Activated naive CD4-positive, alpha-beta T cell treated with Interleukin-2 at 50 U/mL for 16 hours (primary cell): ENCODE results near the gene ZNF808.
"Not testable (repeated sequence)": the region's sequence is repeated elsewhere in the genome, so short reads cannot be mapped to it uniquely, and the experiment has no call there.

Experiments
- DNase-seq: peaks from one replicate; pipeline ENCODE4 v3.0.0-alpha.2; 2020

The ZNF808 gene

DNA sequence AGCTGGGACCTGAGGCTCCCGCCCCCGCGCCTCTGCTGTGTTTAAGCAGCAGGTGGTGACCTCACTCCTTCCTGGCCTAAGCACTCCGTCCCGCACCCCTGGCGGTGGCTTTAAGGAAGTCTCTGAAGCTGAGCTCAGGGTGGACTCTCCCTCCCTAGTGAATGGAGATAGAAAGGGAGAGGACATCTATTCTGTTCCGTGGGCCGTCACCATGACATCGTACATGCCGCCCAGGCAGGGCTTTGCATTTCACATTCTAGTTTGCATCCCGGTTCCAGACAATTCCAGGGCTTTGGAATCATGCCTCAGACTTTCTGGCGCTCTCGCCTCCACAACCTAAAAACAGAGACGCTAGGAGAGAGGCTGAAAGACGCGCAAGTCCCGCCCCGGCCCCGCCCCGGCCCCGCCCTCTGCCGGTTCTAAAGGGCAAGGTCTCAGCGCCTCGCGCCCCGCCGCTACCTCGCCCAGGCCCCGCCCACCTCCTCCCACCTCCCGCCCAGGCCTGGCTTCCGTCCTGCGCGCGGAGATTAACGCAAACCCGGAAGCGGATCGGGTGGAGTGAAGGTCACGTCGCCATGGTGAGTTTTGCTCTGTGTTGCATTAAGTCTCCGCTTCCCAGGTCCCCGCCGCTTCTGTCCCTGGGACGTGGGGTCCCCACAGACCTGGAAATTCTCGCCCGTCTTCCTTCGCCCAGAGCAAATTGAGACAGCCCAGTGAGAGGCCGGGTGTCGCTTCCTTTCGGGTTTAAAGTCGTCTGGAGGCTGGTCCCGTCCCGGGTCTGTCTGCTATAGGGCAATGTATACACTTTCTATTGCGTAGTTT, at the start of gene ZNF808:
TSS of gene ZNF808 (plus strand) at position 535 of the 822 bp plus-strand sequence. CDS start 15,617 bp downstream, outside the sequence.
- DNase-seq: peak; percentile 96

DNA sequence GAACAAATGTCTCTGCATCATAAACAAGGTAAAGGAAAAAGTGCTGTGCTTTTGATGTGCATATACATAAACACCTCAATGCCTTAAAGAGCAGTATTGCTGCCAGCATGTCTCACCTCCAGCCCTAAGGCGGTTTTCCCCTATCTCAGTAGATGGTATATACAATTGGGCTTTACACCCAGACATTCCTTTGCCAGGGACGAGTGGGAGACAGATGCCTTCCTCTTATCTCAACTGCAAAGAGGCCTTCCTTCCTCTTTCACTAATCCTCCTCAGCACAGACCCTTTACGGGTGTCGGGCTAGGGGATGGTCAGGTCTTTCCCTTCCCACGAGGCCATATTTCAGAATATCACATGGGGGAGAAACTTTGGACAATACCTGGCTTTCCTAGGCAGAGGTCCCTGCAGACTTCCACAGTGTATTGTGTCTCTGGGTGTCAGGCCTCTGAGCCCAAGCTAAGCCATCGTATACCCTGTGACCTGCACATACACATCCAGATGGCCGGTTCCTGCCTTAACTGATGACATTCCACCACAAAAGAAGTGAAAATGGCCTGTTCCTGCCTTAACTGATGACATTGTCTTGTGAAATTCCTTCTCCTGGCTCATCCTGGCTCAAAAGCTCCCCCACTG, 43.2 kb upstream of the ZNF808 start:
- not testable (repeated sequence) for DNase-seq

DNA sequence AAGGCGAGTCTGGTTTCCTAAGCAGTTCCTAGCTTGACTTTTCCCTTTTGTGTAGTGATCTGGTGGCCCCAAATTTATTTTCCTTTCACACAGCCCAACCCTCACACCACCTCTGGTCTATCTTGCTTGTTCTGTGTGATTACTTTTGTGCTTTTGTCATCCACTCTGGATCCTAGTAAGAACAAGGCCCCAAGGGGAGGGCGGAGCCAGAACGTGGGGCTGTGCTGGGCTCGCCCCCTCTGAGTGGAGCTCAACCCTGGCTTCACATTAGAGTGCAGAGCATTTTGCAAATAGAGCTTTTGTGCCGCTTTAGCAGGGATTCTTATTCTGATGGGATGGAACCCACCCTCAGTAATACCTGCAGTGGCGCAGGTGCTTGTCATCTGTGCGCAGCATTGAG, 42.4 kb upstream of the ZNF808 start:
- not testable (repeated sequence) for DNase-seq

DNA sequence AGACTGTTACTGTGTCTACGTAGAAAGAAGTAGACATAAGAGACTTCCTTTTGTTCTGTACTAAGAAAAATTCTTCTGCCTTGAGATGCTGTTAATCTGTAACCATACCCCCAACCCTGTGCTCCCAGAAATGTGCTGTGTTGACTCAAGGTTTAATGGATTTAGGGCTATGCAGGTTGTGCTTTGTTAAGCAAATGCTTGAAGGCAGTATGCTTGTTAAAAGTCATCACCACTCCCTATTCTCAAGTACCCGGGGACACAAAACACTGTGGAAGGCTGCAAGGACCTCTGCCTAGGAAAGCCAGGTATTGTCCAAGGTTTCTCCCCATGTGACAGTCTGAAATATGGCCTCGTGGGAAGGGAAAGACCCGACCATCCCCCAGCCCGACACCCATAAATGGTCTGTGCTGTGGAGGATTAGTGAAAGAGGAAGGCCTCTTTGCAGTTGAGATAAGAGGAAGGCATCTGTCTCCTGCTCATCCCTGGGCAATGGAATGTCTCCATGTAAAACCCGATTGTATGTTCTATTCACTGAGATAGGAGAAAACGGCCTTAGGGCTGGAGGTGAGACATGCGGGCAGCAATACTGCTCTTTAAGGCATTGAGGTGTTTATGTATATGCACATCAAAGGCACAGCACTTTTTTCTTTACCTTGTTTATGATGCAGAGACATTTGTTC, 41.8 kb upstream of the ZNF808 start:
- not testable (repeated sequence) for DNase-seq

DNA sequence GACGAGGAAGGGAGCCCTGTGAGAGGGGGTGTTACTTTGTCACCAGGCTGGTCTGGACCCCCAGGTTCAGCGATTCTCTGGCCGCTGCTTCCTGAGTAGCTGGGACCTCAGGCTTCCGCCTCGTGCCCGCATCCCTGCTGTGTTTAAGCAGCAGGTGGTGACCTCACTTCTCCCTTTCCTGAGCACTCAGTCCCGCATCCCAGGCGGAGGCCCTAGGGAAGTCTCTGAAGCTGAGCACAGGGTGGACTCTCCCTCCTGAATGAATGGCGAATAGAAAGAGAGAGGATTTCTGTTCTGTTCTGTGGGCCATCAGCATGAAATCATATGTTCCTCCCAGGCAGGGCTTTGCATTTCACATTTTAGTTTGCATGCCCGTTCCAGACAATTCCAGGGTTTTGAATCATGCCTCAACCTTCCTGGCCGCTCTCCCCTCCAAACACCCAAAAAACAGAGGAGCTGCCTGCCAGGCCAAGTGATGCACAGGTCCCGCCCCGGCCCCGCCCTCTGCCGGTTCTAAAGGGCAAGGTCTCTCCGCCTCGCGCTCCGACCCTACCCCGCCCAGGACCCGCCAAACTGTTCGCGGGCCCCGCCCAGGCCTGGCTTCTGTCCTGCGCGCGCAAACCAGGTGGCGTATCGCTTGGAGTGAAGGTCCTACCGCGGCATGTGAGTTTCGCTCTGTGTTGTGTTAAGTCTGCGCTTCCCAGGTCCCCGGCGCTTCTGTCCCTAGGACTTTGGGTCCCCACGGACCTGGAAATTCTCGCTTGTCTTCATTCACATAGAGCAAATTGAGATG, 35.1 kb upstream of the ZNF808 start:
- DNase-seq: no peak

DNA sequence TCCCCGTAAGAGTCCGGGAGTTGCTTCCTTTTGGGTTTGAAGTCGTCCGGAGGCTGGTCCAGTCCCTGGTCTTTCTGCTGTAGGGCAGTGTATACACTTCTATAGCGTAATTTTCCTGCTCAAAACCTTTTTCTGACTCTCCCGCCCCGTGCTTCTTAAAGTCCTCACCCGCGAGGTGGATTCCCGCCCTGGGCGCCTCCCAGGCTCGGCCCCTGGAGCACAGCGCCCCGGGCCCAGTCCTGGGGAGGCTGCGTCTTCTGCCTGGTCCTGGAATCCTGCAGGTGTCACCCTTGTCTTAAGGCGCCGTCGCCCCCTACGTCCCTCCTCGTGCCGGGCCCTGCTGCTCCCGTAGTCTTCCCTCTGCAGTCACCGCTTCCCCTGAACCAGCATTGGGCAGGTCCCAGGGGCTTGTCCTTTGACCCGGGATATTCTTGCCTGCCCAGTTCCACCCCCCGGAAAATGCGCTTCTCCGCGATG, 34.4 kb upstream of the ZNF808 start:
- DNase-seq: no peak

DNA sequence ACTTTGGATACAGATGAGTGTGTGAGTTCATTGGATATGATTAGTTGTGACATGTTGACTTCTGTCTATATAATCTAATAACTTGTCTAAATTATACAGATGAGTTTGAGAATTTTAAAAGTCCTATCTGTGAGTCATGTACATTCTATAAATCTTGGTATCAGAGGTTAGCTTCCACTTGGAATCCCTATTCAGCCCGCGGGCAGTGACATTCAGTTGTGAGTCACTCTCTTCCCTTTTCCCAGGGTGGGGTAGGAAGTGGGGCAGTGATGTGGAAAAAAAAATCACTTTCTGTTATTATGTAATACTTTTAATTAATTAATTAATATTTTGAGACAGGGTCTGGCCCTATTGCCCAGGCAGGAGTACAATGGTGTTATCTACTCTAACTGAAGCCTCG, 33.0 kb upstream of the ZNF808 start:
- no peak for DNase-seq

DNA sequence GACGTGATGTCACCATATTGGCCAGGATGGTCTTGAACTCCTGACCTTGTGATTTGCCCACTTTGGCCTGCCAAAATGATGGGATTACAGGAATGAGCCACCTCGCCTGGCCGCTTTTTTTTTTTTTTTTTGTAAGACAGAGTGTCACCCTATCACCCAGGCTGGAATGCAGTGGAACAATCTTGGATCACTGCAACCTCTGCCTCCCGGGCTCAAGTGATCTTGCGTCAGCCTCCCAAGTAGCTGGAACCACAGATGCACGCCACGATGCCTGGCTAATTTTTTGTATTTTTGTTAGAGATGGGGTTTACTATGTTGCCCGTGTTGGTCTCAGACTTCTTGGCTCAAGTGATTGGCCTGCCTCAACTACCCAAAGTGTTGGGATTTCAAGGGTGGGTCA, 28.9 kb upstream of the ZNF808 start:
- no peak for DNase-seq

DNA sequence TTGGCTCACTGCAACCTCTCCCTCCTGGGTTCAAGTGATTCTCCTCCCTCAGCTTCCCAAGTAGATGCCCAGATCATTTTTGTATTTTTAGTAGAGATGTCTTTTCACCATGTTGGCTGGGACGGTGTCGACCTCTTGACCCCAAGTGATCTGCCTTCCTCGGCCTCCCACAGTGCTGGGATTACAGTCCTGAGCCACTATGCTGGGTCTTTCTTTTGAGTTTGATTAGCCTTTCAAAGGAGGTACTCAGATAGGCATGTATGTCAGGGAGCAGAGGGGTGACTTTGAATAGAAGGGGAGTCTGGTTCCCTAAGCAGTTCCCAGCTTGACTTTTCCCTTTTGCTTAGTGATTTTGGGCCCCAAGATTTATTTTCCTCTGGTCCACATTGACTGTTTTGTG, 27.0 kb upstream of the ZNF808 start:
- DNase-seq: not testable (repeated sequence)

DNA sequence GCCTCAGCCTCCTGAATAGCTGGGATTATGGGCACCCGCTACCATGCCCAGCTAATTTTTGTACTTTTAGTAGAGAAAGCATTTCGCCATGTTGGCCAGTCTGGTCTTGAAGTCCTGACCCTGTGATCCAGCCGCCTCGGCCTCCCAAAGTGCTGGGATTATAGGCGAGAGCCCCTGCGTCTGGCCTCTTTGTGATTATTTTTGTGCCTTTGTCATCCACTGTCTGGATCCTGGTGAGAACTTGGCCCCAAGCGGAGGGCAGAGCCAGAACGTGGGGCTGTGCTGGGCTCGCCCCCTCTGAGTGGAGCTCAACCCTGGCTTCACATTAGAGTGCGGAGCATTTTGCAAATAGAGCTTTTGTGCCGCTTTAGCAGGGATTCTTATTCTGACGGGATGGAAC, 26.5 kb upstream of the ZNF808 start:
- not testable (repeated sequence) for DNase-seq

DNA sequence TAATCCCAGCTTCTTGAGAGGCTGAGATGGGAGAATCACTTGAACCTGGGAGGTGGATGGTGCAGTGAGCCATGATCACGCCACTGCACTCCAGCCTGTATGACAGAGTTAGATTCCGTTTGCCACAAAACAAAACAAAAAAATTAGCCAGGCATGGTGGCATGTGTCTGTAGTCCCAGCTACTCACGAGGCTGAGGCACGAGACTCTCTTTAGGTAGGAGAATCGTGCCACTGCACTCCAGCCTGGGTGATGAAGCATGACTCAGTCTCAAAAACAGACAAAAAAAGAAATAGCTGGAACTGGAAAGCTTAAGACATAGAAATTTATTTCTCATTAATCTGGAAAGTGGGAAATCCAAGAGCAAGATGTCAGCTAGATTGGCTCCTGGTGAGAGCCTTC, 20.2 kb upstream of the ZNF808 start:
- DNase-seq: no peak

DNA sequence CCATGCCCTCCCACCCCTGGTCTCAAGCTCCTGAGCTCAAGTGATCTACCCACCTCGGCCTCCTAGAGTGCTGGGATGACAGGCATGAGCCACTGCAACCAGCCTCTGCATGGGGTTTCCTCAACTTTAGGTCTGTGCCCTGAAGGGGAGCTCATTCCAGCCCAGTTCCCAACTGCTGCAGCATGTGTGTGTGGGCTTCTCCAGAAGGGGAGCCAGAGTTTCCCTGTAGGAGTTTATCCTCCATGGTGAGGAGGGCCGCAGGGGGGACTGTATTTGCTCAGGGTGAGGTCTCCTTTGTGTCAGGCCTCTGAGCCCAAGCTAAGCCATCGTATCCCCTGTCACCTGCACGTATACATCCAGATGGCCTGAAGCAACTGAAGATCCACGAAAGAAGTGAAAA, 11.3 kb upstream of the ZNF808 start:
- no peak for DNase-seq

DNA sequence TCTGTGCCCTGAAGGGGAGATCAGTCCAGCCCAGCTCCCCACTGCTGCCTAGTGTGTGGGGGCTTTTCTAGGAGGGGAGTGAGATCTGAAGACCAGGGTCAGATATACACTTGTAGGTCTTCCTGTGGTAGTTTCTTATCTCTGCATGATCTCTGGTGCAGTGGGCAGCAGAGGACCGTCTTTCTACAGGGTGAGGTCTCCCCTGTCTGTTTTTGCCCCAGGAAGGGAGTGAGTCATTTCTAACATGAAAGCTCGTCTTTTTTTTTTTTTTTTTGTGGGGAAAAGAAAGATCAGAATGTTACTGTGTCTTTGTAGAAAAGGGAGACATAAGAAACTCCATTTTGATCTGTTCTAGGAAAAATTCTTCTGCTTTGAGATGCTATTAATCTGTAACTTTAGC, 8.8 kb upstream of the ZNF808 start:
- DNase-seq: no peak

DNA sequence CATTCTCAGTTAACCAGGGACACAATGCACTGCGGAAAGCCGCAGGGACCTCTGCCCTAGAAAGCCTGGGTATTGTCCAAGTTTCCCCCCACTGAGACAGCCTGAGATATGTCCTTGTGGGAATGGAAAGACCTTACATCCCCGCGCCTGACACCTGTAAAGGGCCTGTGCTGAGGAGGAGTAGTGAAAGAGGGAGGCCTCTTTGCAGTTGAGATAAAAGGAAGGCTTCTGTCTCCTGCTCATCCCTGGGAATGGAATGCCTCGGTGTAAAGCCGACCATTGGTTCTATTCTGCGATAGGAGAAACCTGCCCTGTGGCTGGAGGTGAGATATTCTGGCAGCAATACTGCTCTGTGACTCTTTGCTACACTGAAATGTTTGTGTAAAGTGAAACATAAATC, 8.3 kb upstream of the ZNF808 start:
- not testable (repeated sequence) for DNase-seq

DNA sequence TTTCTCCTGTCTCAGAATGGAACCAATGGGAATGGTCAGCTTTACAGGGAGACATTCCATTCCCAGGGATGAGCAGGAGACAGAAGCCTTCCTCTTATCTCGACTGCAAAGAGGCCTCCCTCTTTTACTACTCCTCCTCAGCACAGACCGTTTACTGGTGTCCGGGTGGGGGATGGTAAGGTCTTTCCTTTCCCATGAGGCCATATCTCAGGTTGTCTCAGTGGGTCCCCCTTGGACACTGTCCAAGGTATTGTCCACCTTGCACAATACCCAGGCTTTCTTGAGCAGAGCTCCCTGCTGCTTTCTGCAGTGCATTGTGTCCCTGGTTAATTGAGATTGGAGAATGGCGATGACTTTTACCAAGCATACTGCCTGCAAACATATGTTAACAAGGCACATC, 7.5 kb upstream of the ZNF808 start:
- no peak for DNase-seq

DNA sequence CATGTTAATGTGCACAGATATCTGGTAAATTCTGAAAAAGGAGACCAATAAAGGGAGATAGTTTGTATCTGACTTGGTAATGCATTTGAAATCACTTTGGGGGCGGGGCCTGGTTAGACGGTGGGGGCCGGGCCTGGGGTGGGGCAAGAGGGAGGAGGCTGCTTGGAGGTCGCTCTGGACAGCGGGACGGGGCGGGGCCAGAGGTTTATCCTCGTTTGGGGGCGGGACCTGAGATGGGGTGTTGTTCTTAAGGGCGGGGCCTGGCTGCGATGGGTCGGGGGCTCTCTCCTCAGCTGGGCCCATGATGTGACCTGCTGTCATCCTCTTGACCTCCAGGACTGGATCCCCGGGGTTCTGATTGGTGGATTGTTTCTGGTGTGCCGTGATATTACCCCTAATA, 4.9 kb upstream of the ZNF808 start:
- DNase-seq: no peak

DNA sequence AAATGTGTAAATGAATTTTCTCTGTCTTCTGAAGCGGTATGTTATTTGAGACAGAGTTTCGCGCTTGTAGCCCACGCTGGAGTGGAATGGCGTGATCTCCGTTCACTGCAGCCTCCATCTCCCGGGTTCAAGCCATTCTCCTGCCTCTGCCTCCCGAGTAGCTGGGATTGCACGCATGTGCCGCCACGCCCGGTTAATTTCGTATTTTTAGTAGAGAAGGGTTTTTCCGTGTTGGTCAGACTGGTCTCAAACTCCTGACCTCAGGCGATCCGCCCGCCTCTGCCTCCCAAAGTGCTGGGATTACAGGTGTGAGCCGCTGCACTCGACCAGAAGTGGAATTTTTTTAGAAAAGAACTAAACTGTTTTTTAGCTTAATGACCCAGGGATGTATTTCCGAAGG, 3.4 kb upstream of the ZNF808 start:
- no peak for DNase-seq

DNA sequence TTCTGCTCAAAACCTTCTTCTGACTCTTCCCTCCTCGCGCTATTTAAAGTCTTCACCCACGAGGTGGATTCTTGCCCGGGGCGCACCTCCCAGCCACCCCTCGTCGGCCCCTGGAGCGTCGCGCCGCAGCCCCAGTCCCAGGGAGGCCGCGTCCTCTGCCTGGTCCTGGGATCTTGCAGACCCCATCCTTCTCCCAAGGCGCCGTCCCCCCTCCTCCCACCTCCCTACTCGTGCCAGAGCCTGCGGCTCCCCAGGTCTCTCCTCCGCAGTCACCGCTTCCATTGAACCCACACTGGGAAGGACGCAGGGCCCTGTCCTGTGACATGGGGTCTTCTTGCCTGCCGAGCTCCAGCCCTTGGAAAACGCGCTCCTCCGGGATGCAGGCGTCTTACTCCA, 486 bp downstream of the ZNF808 start:
- DNase-seq: no peak

DNA sequence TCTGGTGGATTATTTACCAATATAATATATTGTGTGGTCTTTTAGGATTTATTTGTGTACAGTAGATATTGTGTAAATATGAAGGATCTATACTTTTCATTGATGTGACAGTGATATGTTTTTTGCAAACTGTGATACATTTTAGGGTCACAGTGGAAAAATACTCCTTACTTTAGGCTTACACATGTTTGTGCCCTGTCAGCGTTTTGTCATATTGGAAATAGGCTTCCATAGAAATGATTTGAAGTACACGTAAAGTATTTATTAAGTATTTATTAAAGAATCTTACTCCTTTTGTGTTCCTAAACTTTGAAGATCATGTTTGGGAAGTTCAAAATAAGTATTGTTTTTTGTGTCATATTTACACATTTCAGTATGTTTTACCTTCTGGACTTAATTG, 5.0 kb downstream of the ZNF808 start:
- no peak for DNase-seq

DNA sequence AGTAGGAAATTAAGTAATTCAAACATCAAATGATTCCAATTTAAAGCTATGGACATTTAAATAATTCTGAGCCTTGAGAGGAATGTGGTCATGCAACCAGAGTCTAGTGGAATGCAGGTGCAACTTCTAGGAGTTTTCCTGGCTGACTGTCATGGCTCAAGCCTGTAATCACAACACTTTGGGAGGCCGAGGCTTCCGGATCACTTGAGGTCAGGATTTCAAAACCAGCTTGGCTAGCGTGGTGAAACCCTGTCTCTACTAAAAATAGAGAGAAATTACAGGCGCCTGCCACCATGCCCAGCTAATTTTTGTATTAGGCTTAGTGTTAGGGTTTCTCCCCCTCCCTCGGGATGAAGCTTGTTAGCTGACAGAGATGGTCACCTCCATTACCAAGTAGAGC, 6.4 kb downstream of the ZNF808 start:
- DNase-seq: no peak

DNA sequence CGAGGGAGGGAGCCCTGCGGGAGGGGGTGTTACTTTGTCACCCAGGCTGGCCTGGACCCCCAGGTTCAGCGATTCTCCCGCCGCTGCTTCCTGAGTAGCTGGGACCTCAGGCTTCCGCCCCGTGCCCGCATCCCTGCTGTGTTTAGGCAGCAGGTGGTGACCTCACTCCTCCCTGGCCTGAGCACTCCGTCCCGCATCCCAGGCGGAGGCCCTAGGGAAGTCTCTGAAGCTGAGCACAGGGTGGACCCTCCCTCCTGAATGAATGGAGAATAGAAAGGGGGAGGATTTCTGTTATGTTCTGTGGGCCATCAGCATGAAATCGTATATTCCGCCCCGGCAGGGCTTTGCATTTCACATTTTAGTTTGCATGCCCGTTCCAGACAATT, 7.9 kb downstream of the ZNF808 start:
- peak; percentile 8 for DNase-seq

DNA sequence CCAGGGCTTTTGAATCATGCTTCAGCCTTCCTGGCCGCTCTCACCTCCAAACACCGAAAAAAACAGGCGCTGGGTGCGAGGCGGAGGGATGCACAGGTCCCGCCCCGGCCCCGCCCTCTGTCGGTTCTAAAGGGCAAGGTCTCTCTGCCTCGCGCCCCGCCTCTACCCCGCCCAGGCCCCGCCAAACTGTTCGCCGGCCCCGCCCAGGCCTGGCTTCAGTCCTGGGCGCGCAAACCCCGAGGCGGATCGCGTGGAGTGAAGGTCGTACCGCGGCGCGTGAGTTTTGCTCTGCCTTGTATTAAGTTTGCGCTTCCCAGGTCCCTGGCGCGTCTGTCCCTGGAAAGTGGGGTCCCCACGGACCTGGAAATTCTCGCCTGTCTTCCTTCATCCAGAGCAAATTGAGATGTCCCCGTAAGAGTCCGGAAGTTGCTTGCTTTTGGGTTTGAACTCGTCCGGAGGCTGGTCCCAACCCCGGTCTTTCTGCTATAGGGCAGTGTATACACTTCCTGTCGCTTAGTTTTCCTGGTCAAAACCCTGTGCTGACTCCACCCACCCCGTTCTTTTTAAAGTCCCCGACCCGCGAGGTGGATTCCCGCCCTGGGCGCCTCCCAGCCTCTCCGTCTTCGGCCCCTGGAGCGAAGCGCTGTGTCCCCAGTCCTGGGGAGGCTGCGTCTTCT, 8.4 kb downstream of the ZNF808 start:
- DNase-seq: peak; percentile 91

DNA sequence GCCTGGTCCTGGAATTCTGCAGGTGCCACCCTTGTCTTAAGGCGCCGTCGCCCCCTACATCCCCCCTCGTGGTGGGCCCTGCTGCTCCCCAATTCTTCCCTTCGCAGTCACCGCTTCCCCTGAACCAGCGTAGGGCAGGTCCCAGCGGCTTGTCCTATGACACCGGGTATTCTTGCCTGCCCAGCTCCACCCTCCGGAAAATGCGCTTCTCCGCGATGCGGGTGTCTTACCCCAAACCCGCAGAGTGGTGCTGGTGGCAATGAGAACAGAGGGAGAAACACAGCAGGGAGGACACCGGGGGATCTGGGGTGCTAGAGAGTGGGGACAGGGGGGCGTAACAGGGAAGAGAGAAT, 9.0 kb downstream of the ZNF808 start:
- DNase-seq: peak; percentile 55
